Cardiac muscle cell (in vitro differentiated cells and primary cell): ENCODE results near the gene FAM20C. TPM values are rescaled to one million over a fixed set of nuclear protein-coding genes. Genes with fewer than 3 reads are reported as not detected.

ENCODE experiments used
- DNase-seq, 2 donors: peaks; one replicate each; pipeline versions ENCODE4 v3.0.0 to v3.0.0-alpha.2; 2010 to 2017; ENCODE audit warnings: low read depth in 1 of 2, low spot score in 1 of 2
- H3K27ac ChIP-seq: fragments of 200-600 bp; sonication (generic); 2 replicates; pipeline ENCODE4 v1.5.1; 2016
- H3K27me3 ChIP-seq: fragments of 200-600 bp; sonication (generic); 2 replicates; pipeline ENCODE4 v1.6.0; 2016; ENCODE audit warnings: control low read depth
- H3K36me3 ChIP-seq: fragments of 200-600 bp; sonication (generic); 2 replicates; pipeline ENCODE4 v1.5.1; 2016; ENCODE audit warnings: control low read depth
- H3K4me1 ChIP-seq: fragments of 200-600 bp; sonication (generic); 2 replicates; pipeline ENCODE4 v1.8.1; 2017; ENCODE audit warnings: low read depth, mild to moderate bottlenecking, mixed run types
- H3K4me3 ChIP-seq: fragments of 200-600 bp; sonication (generic); 2 replicates; pipeline ENCODE4 v1.5.1; 2016; ENCODE audit warnings: mild to moderate bottlenecking
- H3K9me3 ChIP-seq: fragments of 200-600 bp; sonication (generic); 2 replicates; pipeline ENCODE4 v1.5.1; 2017; ENCODE audit warnings: low read depth, mild to moderate bottlenecking, control low read depth
- CTCF ChIP-seq: IDR thresholded peaks from 2 replicates; pipeline ENCODE4 v1.5.1; 2012; ENCODE audit warnings: low read depth, mild to moderate bottlenecking, low read length
- polyA plus RNA-seq: library from polyadenylated mRNA; unstranded; fragments of >200 nt; fragmentation: Nextera tagmentation; extraction: Ambion mirVana; gene quantifications from 2 replicates; pipeline ENCODE4 v1.2.1, GENCODE V29; 2016
- total RNA-seq: library from RNA; depleted of rRNA; stranded (reverse); fragments of >200 nt; gene quantifications from 2 replicates; pipeline ENCODE4 v1.2.3, GENCODE V29; 2016

FAM20C gene
- total and polyA plus RNA-seq, 2 experiments from 2014 or later = 4.9 to 15.7 TPM

GRCh38 chr7:186516-187113 lies 5.8 kb upstream of the FAM20C start:
- H3K27me3 ChIP-seq = no peaks in the 10 kb centered on the region
- H3K27ac ChIP-seq = no peak overlapping the region
- no peak overlapping the region for H3K4me3 ChIP-seq
- no peak for TF ChIP-seq CTCF
- no peaks in the 10 kb centered on the region for H3K9me3 ChIP-seq
- DNase-seq = no peak
- H3K36me3 ChIP-seq = no peaks in the 10 kb centered on the region
- H3K4me1 ChIP-seq = peaks cover 6% of the 10 kb centered on the region

GRCh38 chr7:187227-187927 lies 5.0 kb upstream of the FAM20C start:
- Histone ChIP-seq H3K27me3 (no peaks in the 10 kb centered on the region), H3K4me1 (peaks cover 6% of the 10 kb centered on the region), H3K9me3 (no peaks in the 10 kb centered on the region), H3K4me3 (no peak overlapping the region), H3K36me3 (no peaks in the 10 kb centered on the region), H3K27ac (no peak overlapping the region)
- TF ChIP-seq CTCF = no peak
- DNase-seq = no peak

- no peak overlapping the region for H3K4me3 ChIP-seq
- no peak overlapping the region for H3K27ac ChIP-seq
- DNase-seq = no peak
- H3K4me1 ChIP-seq = peaks cover 6% of the 10 kb centered on the region
- peaks cover 2% of the 10 kb centered on the region for H3K27me3 ChIP-seq
- H3K9me3 ChIP-seq = no peaks in the 10 kb centered on the region
- no peak for TF ChIP-seq CTCF
- no peaks in the 10 kb centered on the region for H3K36me3 ChIP-seq
Observed at GRCh38 chr7:188174-188573, 4.2 kb upstream of the FAM20C start.

GRCh38 chr7:188727-189500 lies 3.5 kb upstream of the FAM20C start:
- H3K27ac ChIP-seq = no peak overlapping the region
- no peak for DNase-seq
- no peak for TF ChIP-seq CTCF
- no peaks in the 10 kb centered on the region for H3K9me3 ChIP-seq
- no peaks in the 10 kb centered on the region for H3K36me3 ChIP-seq
- peaks cover 10% of the 10 kb centered on the region for H3K27me3 ChIP-seq
- no peak overlapping the region for H3K4me3 ChIP-seq
- peaks cover 6% of the 10 kb centered on the region for H3K4me1 ChIP-seq

GRCh38 chr7:189719-190118 lies 2.7 kb upstream of the FAM20C start:
- no peaks in the 10 kb centered on the region for H3K4me1 ChIP-seq
- H3K36me3 ChIP-seq = no peaks in the 10 kb centered on the region
- H3K4me3 ChIP-seq = no peak overlapping the region
- H3K27ac ChIP-seq = no peak overlapping the region
- H3K27me3 ChIP-seq = peaks cover 12% of the 10 kb centered on the region
- H3K9me3 ChIP-seq = no peaks in the 10 kb centered on the region
- DNase-seq = no peak
- no peak for TF ChIP-seq CTCF
